ENCODE measurements around the gene CXCR2. TPM values are rescaled to one million over a fixed set of nuclear protein-coding genes. Genes with fewer than 3 reads are reported as not detected.

CXCR2 gene
- total and polyA plus RNA-seq, 2 experiments from 2014 or later = 0.52 to 1.6 TPM

DNA sequence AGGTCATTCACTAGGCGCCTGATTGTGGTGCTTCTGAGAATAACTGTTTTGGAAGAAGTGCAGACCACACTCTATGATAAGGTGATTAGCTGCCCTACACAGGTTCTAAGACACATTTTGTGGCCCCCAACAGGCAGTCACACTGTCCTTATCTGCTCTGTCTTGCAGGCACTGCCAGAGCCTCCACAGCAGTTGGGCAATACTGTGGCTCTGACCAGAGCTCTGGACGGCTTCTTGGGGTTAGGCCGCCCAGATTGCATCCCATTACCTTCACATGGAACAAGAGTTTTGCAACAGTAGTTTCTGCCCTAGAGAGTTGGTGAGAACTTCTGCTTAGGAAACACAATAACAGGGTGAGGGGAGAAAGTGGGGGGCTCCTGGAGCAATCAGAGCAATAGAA lies 34.1 kb upstream of the CXCR2 start:
- H3K4me1 ChIP-seq (ENCODE audit: insufficient read depth) = no peaks in the 10 kb centered on the region
- H3K4me2 ChIP-seq = no peak overlapping the region
- no peak overlapping the region for H3K4me3 ChIP-seq
- H3K9me2 ChIP-seq (ENCODE audit: insufficient read depth) = 0 out of 2 replicates have a peak, but pooled peaks cover 4% of the 10 kb centered on the region
- no peak for DNase-seq (ENCODE audit: low spot score)
- no peak overlapping the region for H3K27ac ChIP-seq (ENCODE audit: low read depth)
- H3K36me3 ChIP-seq (ENCODE audit: insufficient read depth) = no peaks in the 10 kb centered on the region
- ATAC-seq = no peak
- Mint-ChIP-seq H3K9me3 (peaks cover 8% of the 10 kb centered on the region; the same call in 1 of the 3 replicates), H3K27me3 (ENCODE audit: insufficient read depth, low read depth, poor library complexity) (peaks cover 4% of the 10 kb centered on the region), H3K4me3 (no peak overlapping the region), H3K36me3 (ENCODE audit: low read depth) (no peaks in the 10 kb centered on the region; the same call in 2 of the 3 replicates), H3K4me1 (no peaks in the 10 kb centered on the region), H3K27ac (no peak overlapping the region)
- H4K20me1 ChIP-seq (replicated peaks; ENCODE audit: insufficient read depth) = no peaks in the 10 kb centered on the region
- H2AFZ ChIP-seq = no peak overlapping the region
- TF ChIP-seq, protein P1, sequence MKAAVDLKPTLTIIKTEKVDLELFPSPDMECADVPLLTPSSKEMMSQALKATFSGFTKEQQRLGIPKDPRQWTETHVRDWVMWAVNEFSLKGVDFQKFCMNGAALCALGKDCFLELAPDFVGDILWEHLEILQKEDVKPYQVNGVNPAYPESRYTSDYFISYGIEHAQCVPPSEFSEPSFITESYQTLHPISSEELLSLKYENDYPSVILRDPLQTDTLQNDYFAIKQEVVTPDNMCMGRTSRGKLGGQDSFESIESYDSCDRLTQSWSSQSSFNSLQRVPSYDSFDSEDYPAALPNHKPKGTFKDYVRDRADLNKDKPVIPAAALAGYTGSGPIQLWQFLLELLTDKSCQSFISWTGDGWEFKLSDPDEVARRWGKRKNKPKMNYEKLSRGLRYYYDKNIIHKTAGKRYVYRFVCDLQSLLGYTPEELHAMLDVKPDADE (IDR thresholded peaks at IDR 0.05) = no peak
- TF ChIP-seq, protein P2, sequence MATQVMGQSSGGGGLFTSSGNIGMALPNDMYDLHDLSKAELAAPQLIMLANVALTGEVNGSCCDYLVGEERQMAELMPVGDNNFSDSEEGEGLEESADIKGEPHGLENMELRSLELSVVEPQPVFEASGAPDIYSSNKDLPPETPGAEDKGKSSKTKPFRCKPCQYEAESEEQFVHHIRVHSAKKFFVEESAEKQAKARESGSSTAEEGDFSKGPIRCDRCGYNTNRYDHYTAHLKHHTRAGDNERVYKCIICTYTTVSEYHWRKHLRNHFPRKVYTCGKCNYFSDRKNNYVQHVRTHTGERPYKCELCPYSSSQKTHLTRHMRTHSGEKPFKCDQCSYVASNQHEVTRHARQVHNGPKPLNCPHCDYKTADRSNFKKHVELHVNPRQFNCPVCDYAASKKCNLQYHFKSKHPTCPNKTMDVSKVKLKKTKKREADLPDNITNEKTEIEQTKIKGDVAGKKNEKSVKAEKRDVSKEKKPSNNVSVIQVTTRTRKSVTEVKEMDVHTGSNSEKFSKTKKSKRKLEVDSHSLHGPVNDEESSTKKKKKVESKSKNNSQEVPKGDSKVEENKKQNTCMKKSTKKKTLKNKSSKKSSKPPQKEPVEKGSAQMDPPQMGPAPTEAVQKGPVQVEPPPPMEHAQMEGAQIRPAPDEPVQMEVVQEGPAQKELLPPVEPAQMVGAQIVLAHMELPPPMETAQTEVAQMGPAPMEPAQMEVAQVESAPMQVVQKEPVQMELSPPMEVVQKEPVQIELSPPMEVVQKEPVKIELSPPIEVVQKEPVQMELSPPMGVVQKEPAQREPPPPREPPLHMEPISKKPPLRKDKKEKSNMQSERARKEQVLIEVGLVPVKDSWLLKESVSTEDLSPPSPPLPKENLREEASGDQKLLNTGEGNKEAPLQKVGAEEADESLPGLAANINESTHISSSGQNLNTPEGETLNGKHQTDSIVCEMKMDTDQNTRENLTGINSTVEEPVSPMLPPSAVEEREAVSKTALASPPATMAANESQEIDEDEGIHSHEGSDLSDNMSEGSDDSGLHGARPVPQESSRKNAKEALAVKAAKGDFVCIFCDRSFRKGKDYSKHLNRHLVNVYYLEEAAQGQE (IDR thresholded peaks at IDR 0.05; ENCODE audit: unreplicated experiment) = no peak
- TF ChIP-seq ZNF331 (CRISPR knock-in tag; IDR thresholded peaks at IDR 0.05; ENCODE audit: low read depth) = no peak
- TF ChIP-seq EZH2 (IDR thresholded peaks at IDR 0.05; ENCODE audit: low read depth, unreplicated experiment) = no peak
- TF ChIP-seq POLR2AphosphoS5 (IDR thresholded peaks at IDR 0.05; ENCODE audit: low read depth) = no peak
- TF ChIP-seq NANOG (IDR thresholded peaks at IDR 0.05; ENCODE audit: borderline replicate concordance) = no peak
- H3K79me2 ChIP-seq (replicated peaks; ENCODE audit: insufficient read depth) = no peaks in the 10 kb centered on the region
- no peaks in the 10 kb centered on the region for H3F3A ChIP-seq (replicated peaks; ENCODE audit: low read depth)
- H3K27me3 ChIP-seq (ENCODE audit: insufficient read depth) = no peaks in the 10 kb centered on the region

DNA sequence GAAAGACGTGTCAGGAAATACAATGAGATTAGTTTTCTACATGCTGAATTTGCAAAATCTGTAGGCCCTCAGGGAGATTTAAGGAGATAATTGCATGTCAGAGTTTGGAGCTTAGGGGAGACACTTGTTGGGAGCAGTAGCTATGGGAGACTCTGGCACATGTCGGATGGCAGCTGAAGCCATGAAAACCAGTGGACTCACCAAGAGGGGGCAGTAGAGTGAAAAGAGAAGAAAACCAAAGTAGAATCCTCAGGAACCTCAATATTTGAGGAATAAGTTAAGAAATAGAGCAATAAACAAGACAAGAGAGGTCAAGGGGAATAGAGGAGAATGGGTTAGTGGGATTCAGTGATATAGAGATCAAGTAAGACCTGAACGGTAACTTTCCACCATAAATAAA lies 31.9 kb upstream of the CXCR2 start:
- no peaks in the 10 kb centered on the region for H4K20me1 ChIP-seq (replicated peaks; ENCODE audit: insufficient read depth)
- peaks cover 4% of the 10 kb centered on the region for H3K27me3 Mint-ChIP-seq (ENCODE audit: insufficient read depth, low read depth, poor library complexity)
- no peak overlapping the region for H3K4me2 ChIP-seq
- H3K36me3 ChIP-seq (ENCODE audit: insufficient read depth) = no peaks in the 10 kb centered on the region
- ATAC-seq (0 out of 3 replicates have a peak, but pooled peaks have one; percentile 34), DNase-seq (ENCODE audit: low spot score) (peak; percentile 53)
- peaks cover 3% of the 10 kb centered on the region; the same call in 1 of the 3 replicates for H3K9me3 Mint-ChIP-seq
- no peak overlapping the region for H3K27ac ChIP-seq (ENCODE audit: low read depth)
- no peak overlapping the region for H3K4me3 Mint-ChIP-seq
- H3K79me2 ChIP-seq (replicated peaks; ENCODE audit: insufficient read depth) = no peaks in the 10 kb centered on the region
- H2AFZ ChIP-seq = no peak overlapping the region
- no peaks in the 10 kb centered on the region for H3F3A ChIP-seq (replicated peaks; ENCODE audit: low read depth)
- TF ChIP-seq, protein P3, sequence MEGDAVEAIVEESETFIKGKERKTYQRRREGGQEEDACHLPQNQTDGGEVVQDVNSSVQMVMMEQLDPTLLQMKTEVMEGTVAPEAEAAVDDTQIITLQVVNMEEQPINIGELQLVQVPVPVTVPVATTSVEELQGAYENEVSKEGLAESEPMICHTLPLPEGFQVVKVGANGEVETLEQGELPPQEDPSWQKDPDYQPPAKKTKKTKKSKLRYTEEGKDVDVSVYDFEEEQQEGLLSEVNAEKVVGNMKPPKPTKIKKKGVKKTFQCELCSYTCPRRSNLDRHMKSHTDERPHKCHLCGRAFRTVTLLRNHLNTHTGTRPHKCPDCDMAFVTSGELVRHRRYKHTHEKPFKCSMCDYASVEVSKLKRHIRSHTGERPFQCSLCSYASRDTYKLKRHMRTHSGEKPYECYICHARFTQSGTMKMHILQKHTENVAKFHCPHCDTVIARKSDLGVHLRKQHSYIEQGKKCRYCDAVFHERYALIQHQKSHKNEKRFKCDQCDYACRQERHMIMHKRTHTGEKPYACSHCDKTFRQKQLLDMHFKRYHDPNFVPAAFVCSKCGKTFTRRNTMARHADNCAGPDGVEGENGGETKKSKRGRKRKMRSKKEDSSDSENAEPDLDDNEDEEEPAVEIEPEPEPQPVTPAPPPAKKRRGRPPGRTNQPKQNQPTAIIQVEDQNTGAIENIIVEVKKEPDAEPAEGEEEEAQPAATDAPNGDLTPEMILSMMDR (conservative IDR thresholded peaks at IDR 0.05; ENCODE audit: low read depth in 2 of 2) = peak; percentile 60 to 63
- TF ChIP-seq JUNB (IDR thresholded peaks at IDR 0.05; ENCODE audit: unreplicated experiment) = no peak
- H3K9me2 ChIP-seq (ENCODE audit: insufficient read depth) = no peaks in the 10 kb centered on the region
- no peak overlapping the region for H3K4me3 ChIP-seq
- no peaks in the 10 kb centered on the region; the same call in 2 of the 3 replicates for H3K36me3 Mint-ChIP-seq (ENCODE audit: low read depth)
- H3K4me1 ChIP-seq (ENCODE audit: insufficient read depth) = no peaks in the 10 kb centered on the region
- no peaks in the 10 kb centered on the region for H3K27me3 ChIP-seq (ENCODE audit: insufficient read depth)
- H3K4me1 Mint-ChIP-seq = no peaks in the 10 kb centered on the region
- no peak overlapping the region for H3K27ac Mint-ChIP-seq

Measured in GM23338 (cell line).